HG03064 (cell line): ENCODE results near the gene YTHDF1.
"Not testable (repeated sequence)": the region's sequence is repeated elsewhere in the genome, so short reads cannot be mapped to it uniquely, and the experiment has no call there.

Experiments
- ATAC-seq: cut with Tn5 transposase; IDR thresholded peaks from one replicate; pipeline ENCODE4 v1.9.1; 2021; ENCODE audit warnings: low read depth; ENCODE audit not compliant: unreplicated experiment

Gene YTHDF1

GRCh38 chr20:63160641-63161175, 55.2 kb downstream of the YTHDF1 start:
- ATAC-seq, result no peak

GRCh38 chr20:63159826-63160640, 55.9 kb downstream of the YTHDF1 start:
- ATAC-seq, result no peak

GRCh38 chr20:63159251-63159650, 56.7 kb downstream of the YTHDF1 start:
- not testable (repeated sequence) for ATAC-seq

GRCh38 chr20:63158845-63159244, 57.1 kb downstream of the YTHDF1 start:
- ATAC-seq, result no peak

GRCh38 chr20:63158352-63158751, 57.6 kb downstream of the YTHDF1 start:
- no peak for ATAC-seq

GRCh38 chr20:63157431-63157830, 58.5 kb downstream of the YTHDF1 start:
- ATAC-seq, result not testable (repeated sequence)

- no peak for ATAC-seq
These were observed 59.7 kb downstream of the YTHDF1 start for GRCh38 chr20:63156221-63156671.

- ATAC-seq, result no peak
These were observed 60.4 kb downstream of the YTHDF1 start for GRCh38 chr20:63155266-63156165.

GRCh38 chr20:63154395-63154794, 61.5 kb downstream of the YTHDF1 start:
- no peak for ATAC-seq

- no peak for ATAC-seq
These were observed 62.4 kb downstream of the YTHDF1 start for GRCh38 chr20:63153254-63154221.

- ATAC-seq, result no peak
These were observed 63.3 kb downstream of the YTHDF1 start for GRCh38 chr20:63152322-63153253.

GRCh38 chr20:63151554-63152321, 64.2 kb downstream of the YTHDF1 start:
- no peak for ATAC-seq

- ATAC-seq, result no peak
These were observed 64.9 kb downstream of the YTHDF1 start for GRCh38 chr20:63150911-63151531.

- no peak for ATAC-seq
These were observed 65.5 kb downstream of the YTHDF1 start for GRCh38 chr20:63150391-63150898.

- ATAC-seq, result no peak
These were observed 66.3 kb downstream of the YTHDF1 start for GRCh38 chr20:63149531-63150192.

GRCh38 chr20:63148696-63149095, 67.2 kb downstream of the YTHDF1 start:
- ATAC-seq, result no peak

GRCh38 chr20:63147532-63147931, 68.4 kb downstream of the YTHDF1 start:
- no peak for ATAC-seq
